ENCODE measurements around the gene TET2.
A peak's percentile ranks its signal among the peaks of the same experiment; 100 is the strongest.

GRCh38 chr4:105145903-105146275, 787 bp upstream of the TET2 start:
- TF ChIP-seq POLR2A (IDR thresholded peaks at IDR 0.05; ENCODE audit: low read depth, low read length) (no peak), TAF1 (IDR thresholded peaks at IDR 0.05; ENCODE audit: low read depth, low read length) (no peak), POLR2AphosphoS5 (IDR thresholded peaks at IDR 0.05; ENCODE audit: low read depth, low read length) (peak; percentile 58; the same call in 1 of the 2 replicates), SPI1 (IDR thresholded peaks at IDR 0.05; ENCODE audit: low read depth, low read length) (no peak), POU2F2 (IDR thresholded peaks at IDR 0.05; ENCODE audit: low read depth, low read length) (no peak; the same call in 1 of the 2 replicates), PAX5 (IDR thresholded peaks at IDR 0.05; ENCODE audit: insufficient read depth, low read length, severe bottlenecking) (no peak)

All from GM12891 (cell line).